Fibroblast of upper back skin (primary cell): ENCODE measurements around the gene EPHB1.
"Not testable (repeated sequence)": the region's sequence is repeated elsewhere in the genome, so short reads cannot be mapped to it uniquely, and the experiment has no call there.

Source experiments
- DNase-seq: peaks from one replicate; pipeline ENCODE4 v3.0.0-alpha.2; 2013

EPHB1 gene

DNA sequence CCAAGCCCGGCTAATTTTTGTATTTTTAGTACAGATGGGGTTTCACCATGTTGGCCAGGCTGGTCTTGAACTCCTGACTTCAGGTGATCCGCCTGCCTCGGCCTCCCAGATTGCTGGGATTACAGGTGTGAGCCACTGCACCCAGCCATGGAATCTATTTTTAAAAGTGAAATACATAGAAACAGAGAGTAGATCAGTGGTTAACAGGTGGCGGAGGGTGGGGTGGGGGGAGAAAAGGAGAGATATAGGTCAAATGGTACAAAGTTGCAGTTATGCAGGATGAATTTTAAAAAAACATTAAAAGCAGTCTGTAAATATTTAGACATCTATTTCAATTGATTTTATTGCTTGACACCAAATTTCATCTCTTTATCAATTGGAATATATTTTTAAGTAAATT is 6.8 kb upstream of the EPHB1 start:
- DNase-seq: not testable (repeated sequence)

- no peak for DNase-seq
Observed at GRCh38 chr3:134790065-134790464, 5.0 kb upstream of the EPHB1 start.

DNA sequence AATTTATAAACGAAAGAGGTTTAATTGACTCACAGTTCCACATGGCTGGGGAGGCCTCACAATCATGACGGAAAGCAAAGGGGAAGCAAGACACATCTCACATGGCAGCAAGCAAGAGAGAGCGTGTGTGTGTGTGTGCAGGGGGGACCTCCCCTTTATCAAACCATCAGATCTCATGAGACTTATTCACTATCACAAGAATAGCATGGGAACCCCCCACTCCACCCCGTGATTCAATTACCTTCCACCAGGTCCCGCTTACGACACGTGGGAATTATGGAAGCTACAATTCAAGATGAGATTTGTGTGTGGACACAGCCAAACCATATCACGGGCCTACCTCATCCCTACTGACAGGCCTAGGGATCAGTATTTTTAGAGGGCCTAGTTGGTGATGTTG is 3.1 kb upstream of the EPHB1 start:
- no peak for DNase-seq

- DNase-seq: no peak
Observed at GRCh38 chr3:134792700-134793099, 2.4 kb upstream of the EPHB1 start.

- no peak for DNase-seq
Observed at GRCh38 chr3:134793562-134793961, 1.5 kb upstream of the EPHB1 start.

GRCh38 chr3:134794323-134794722 is 737 bp upstream of the EPHB1 start:
- DNase-seq: no peak

DNA sequence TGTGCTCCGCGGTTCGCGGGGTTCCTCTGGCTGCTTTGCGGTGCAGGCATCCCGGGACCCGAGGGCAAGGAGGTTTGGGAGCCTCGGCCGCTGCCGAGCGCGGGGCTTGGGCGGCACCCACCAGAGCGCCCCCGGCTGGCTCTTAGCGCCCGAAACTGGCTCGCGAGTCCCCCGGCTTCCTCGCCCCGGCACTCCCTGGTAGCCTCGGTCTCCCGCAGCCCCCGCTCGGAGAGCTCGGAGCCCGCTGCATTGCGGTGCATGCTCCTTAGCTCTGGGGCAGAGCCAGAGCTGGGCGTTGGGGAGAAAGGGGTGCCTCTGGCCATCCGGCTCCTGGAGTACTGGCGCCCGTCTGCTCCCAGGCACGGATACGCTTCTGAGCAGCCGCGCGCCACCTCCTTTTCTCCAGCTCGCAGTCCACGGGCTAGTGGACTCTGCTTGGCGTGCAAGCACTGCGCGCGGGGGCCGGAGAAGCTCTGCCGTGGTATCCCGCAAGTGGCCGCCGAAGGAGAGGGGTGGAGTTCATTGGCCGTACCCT is 753 bp downstream of the EPHB1 start:
- peak; percentile 7 for DNase-seq

DNA sequence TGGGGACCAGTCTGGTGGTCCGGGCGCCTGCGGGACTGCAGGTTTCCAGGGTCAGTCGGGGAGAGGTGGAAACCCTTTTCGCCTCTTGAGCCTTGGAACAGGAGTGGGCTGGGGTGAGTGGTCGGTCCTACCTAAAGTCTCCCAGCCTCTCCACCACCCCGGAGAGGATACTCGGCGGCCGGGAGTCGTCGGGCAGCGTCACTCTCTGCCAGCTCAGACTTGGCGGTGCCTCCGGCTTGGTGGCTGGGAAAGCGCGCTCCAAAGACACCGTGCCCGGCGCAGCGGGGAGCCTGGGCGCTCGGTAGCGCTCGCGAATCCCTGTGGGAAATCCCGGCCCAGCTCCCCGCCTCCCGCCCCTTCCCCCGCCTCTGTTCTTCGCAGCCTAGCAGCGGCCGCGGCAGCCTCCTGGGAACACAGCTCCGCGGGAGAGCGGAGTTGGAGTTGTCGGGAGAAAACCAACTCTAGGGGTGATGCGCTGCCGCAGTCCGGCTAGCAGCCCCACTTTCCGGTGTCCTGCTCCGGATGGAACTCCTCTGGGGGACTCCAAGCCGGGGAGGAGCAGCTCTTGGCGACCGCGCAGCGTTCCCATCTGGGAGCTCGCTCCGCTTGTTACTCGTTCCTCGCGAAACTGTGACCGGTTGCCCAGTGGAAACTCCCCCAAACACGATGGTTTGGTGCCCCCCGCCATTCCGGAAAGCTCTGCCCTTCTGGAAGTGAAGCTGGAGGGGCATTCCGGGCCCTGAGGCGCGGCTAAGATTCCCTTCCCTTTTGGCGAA is 1.4 kb downstream of the EPHB1 start:
- DNase-seq: peak; percentile 19

DNA sequence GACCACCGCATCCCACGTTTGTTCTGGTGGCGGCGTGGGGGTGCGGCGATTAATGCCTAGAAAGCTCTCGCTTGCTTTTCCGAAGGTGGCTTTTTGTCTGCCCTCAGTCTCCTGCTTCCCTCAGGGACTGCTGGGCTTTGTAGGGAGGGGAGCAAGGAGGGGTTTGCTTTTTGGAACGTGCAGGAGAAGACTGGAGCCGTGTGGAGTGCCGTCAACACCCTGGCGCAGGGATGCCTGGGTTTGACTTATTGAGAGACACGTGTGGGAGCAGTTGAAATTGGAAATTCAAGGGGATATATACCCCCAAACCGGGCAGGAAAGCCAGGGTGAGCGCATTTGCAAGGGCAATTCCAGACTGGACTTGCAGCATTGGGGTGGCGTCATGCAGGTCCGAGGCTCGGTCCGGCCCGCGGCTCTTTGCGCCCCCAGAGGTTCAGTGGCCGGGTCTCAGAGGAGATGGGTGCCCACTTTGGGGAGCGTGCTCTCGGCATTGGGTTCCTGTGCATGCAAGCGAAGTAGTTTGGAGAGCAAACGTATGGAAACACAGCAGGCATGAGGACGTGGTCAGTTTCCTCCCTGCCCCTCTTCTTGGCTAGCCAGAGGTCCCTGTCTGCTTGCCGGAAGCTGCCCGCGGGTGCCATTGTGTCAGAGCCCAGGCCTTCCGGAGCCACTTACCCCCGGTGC is 2.1 kb downstream of the EPHB1 start:
- DNase-seq: no peak

DNA sequence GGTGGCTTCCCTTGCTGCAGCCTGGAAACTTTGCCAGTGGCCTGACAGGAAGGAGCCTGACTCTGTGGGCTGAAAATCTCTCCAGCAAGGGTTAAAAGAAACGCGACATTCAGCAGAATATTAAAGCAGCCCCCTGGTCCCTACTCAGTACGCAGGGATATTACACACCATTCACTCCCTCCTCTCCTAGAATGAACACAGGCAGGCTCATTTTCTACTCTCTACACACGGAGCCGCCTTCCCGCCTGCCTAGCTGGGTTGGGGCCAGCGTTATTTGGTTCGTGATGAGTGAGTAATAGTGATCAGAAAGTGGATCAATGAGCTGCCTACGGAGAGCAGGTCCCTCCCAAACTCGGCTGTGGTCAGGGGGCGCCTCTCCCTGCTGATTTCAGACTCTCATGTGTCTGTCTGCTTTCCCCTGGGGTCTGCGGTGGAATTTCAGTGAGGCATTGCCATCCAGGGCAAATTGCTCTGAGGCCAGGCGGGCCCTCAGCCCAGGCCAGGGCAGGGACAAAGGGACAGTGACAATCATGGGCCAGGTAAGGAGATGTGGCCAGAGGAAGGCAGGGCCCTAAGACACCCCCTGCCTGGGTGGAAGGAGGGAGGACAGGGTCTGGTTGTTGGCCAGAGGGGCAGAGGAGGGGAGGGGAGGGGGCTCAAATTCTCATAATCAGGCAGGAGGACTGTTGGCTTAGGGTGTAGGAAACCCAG is 2.8 kb downstream of the EPHB1 start:
- no peak for DNase-seq

- no peak for DNase-seq
Observed at GRCh38 chr3:134798681-134799311, 3.7 kb downstream of the EPHB1 start.

DNA sequence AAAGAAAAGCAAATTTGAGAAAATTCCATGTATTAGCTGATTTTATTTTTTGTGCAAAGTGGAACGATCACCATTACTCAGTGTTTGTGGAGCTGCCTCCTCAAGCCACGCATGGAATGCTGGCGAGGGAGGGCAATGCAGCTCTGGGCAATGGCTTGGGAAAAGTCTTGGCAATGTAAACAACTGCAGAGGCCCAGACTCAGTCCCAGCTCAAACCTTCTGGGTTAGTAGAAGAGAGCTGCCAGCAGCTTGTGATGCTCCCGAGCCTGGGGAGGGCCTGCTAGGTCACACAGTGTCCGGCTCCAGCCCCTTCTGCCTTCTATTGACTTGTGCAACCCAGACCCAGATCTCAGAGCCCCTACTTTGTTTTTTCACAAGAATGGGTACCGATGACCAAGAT is 4.3 kb downstream of the EPHB1 start:
- no peak for DNase-seq

DNA sequence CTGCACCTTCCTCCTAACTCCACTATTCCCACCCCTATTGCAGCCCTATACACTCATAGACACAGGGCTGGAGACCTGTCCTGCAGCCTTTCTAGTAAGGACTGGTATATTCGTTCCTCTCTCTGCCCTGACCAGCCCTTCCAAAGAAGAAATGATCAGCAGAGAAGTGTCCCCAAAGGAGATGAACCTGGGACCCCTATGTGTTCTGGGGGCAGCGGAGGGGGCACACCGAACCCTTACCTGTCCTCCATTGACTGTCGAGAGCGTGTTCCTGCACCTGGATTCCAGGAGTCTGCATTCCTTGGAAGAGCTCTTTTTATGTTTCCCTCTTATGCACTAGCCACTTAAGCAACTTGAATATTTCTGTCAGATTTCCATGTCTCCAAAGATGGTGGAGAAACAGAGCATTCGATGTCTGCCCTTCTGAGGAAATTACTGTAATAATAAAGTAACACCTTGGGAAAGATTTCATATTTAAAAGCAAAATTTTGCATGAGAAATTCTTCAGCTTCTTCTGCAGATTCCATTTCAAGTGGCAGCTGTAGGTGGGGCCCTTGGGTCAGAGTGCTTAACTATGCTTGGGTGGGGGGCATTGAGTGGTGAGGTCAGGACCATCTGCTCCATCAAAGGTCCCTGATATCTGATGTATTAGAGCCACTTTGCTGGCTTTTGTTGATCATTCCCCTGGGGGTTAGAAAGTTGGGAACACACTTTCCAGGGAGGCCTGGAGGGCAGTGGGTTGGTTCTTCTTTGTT is 6.3 kb downstream of the EPHB1 start:
- DNase-seq: no peak

DNA sequence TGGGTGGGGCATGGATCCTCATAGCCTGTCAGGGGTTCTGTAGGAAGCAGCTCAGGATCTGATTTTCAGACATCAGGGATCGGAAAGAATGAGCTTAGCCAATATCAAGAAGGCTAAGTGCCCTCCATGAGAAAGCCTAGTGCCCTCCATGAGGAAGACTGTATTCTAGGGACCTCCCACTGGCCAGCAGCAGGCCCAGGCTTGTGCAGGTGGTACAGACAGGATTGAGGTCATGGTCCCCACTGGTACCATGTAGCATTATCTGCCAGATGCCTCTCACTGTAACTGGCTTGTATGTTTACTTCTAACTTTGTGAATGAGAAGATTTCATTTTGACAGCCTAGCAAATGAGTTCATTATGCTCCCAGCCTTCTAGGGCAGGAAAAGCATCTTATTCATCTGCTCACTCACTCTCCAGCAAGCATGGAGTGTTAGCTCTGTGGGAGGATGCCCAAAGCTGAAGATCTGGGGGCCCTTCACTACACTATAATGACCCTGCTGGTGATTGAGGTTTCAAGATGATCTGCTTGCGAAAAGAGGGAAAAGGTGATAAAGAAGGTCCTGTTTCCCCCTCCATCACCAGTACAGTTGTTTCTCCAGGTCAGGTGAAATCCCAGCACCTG is 7.5 kb downstream of the EPHB1 start:
- DNase-seq: no peak

GRCh38 chr3:134803051-134803505 is 8.0 kb downstream of the EPHB1 start:
- no peak for DNase-seq

- no peak for DNase-seq
Observed at GRCh38 chr3:134803652-134804051, 8.6 kb downstream of the EPHB1 start.

- no peak for DNase-seq
Observed at GRCh38 chr3:134804508-134805480, 9.7 kb downstream of the EPHB1 start.

GRCh38 chr3:134807189-134807588 is 12.1 kb downstream of the EPHB1 start:
- no peak for DNase-seq

DNA sequence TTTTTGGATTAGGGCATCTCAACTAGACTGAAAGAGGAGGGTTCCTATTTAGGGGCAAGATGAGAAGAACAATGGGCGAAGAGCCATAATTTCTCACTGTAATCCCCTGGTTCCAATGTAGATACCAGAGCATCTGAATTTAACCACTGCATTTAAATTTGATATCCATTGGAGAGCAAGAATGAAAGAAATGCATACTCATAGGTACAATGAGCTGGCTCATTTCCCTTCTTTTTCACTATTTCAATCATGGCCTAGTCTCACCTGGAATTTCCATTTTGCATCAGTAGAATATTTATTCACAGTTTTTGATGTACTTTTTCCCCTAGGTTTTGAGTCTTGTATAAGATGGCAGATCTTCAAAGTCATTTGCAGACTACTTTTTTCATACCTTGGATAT is 13.8 kb downstream of the EPHB1 start:
- no peak for DNase-seq

- DNase-seq: no peak
Observed at GRCh38 chr3:134809427-134810051, 14.5 kb downstream of the EPHB1 start.
